GM19328 (cell line): ENCODE measurements around the gene NOVA1.
"Not testable (repeated sequence)": the region's sequence is repeated elsewhere in the genome, so short reads cannot be mapped to it uniquely, and the experiment has no call there.

ENCODE experiments used
- ATAC-seq: cut with Tn5 transposase; IDR thresholded peaks from one replicate; pipeline ENCODE4 v1.9.1; 2021; ENCODE audit warnings: mild to moderate bottlenecking, moderate library complexity; ENCODE audit not compliant: unreplicated experiment

Gene NOVA1

GRCh38 chr14:26597589-26598080 lies at the start of gene NOVA1:
NOVA1 (minus strand) TSS chr14:26598033; CDS start chr14:26597436, 597 bp downstream.
- ATAC-seq = no peak

GRCh38 chr14:26645057-26645456 lies 47.2 kb upstream of the NOVA1 start:
- not testable (repeated sequence) for ATAC-seq

- ATAC-seq = no peak
These were observed 38.7 kb upstream of the NOVA1 start for GRCh38 chr14:26636561-26636960.

GRCh38 chr14:26634946-26635345 lies 37.1 kb upstream of the NOVA1 start:
- not testable (repeated sequence) for ATAC-seq

GRCh38 chr14:26626256-26626655 lies 28.4 kb upstream of the NOVA1 start:
- ATAC-seq = no peak

GRCh38 chr14:26622611-26623010 lies 24.8 kb upstream of the NOVA1 start:
- ATAC-seq = no peak

- ATAC-seq = no peak
These were observed 24.2 kb upstream of the NOVA1 start for GRCh38 chr14:26621807-26622560.

- ATAC-seq = no peak
These were observed 23.5 kb upstream of the NOVA1 start for GRCh38 chr14:26621364-26621763.

GRCh38 chr14:26611259-26611658 lies 13.4 kb upstream of the NOVA1 start:
- no peak for ATAC-seq

- ATAC-seq = no peak
These were observed 9.0 kb upstream of the NOVA1 start for GRCh38 chr14:26606729-26607312.

- no peak for ATAC-seq
These were observed 7.8 kb upstream of the NOVA1 start for GRCh38 chr14:26605602-26606001.

GRCh38 chr14:26602902-26603301 lies 5.1 kb upstream of the NOVA1 start:
- ATAC-seq = no peak

GRCh38 chr14:26601856-26602255 lies 4.0 kb upstream of the NOVA1 start:
- no peak for ATAC-seq

- no peak for ATAC-seq
These were observed 1.5 kb upstream of the NOVA1 start for GRCh38 chr14:26599291-26599690.

- ATAC-seq = no peak
These were observed 869 bp upstream of the NOVA1 start for GRCh38 chr14:26598672-26599131.

GRCh38 chr14:26598081-26598671 lies 343 bp upstream of the NOVA1 start:
- ATAC-seq = no peak

GRCh38 chr14:26597071-26597588 lies 703 bp downstream of the NOVA1 start:
- ATAC-seq = no peak

GRCh38 chr14:26596543-26597061 lies 1.2 kb downstream of the NOVA1 start:
- no peak for ATAC-seq

- ATAC-seq = no peak
These were observed 1.8 kb downstream of the NOVA1 start for GRCh38 chr14:26595926-26596542.

GRCh38 chr14:26594756-26595545 lies 2.9 kb downstream of the NOVA1 start:
- no peak for ATAC-seq
